SK-N-SH (cell line): Measurements from ENCODE around the gene LRRC8E.

ENCODE experiments used
- CTCF ChIP-seq: fragments of 200-600 bp; sonication (generic); IDR thresholded peaks from 2 replicates; pipeline ENCODE4 v1.6.1; 2017; ENCODE audit warnings: antibody characterized with exemption, mild to moderate bottlenecking, moderate library complexity
- NFIC ChIP-seq: IDR thresholded peaks from 2 replicates; pipeline ENCODE4 v1.4.0; 2012; ENCODE audit warnings: borderline replicate concordance
- SMC3 ChIP-seq: IDR thresholded peaks from 2 replicates; pipeline ENCODE4 v1.6.1; 2012; ENCODE audit warnings: low read depth, low read length, improper control_type of control experiment

GRCh38 chr19:7874897-7875273, 13.4 kb upstream of the LRRC8E start:
- TF ChIP-seq SMC3 = no peak
- no peak for TF ChIP-seq CTCF
- no peak for TF ChIP-seq NFIC
